GM12801 (cell line): ENCODE data around the gene TEX2.

Source experiments
- CTCF ChIP-seq: IDR thresholded peaks from one replicate; pipeline ENCODE4 v1.5.1; 2011; ENCODE audit warnings: control low read depth; ENCODE audit not compliant: insufficient read length; ENCODE audit errors: extremely low read depth

Gene TEX2

GRCh38 chr17:64129765-64130558 lies 133.1 kb downstream of the TEX2 start, which contains the start of gene ERN1:
ERN1 (minus strand) TSS chr17:64130144; CDS start chr17:64130029, 115 bp downstream.
- TF ChIP-seq CTCF: no peak

- TF ChIP-seq CTCF: no peak
Observed at GRCh38 chr17:64129515-64129764, 133.6 kb downstream of the TEX2 start.

DNA sequence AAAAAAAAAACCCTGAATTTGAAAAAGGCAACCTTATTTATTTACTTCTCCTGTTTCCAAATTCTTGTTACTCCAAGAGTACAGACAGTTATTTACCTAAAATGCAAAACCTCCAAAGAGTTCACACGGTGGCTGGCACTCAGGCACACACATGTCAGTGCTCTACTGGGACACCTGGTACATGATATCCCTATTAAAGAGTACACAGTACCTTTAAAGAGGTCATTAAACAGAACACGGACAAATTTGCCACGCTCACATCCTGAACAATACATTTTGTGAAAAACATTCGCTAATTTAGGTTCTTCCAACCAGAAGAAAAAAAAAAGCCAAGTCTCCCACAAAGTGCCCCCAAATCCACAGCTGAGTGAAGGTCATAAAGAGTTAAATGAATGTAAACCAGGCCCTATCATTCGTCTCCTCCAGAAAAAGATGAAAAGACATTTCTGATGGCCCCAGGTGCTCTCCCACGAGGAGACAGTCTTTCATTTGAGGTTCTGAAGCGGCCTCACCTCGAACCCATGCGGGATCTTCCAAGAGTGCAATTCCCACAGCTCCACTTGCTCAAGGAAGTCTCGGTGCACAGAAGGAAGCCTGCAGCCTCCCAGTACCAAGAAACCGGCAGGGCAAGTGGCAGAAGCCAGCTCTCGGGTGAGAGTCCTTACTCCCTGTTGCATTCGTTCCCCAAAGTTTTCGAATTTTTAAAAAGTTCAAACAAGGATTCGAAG lies 134.1 kb downstream of the TEX2 start:
- no peak for TF ChIP-seq CTCF

- no peak for TF ChIP-seq CTCF
Observed at GRCh38 chr17:64126918-64127317, 136.1 kb downstream of the TEX2 start.

GRCh38 chr17:64125937-64126336 lies 137.1 kb downstream of the TEX2 start:
- TF ChIP-seq CTCF: no peak

- TF ChIP-seq CTCF: no peak
Observed at GRCh38 chr17:64124609-64125008, 138.5 kb downstream of the TEX2 start.

- TF ChIP-seq CTCF: no peak
Observed at GRCh38 chr17:64123114-64123513, 139.9 kb downstream of the TEX2 start.
